ENCODE results near the gene UQCR10. TPM values are rescaled to one million over a fixed set of nuclear protein-coding genes. Genes with fewer than 3 reads are reported as not detected.

Gene UQCR10
- total RNA-seq, 1 donor from 2014 or later = 65.5 TPM

DNA sequence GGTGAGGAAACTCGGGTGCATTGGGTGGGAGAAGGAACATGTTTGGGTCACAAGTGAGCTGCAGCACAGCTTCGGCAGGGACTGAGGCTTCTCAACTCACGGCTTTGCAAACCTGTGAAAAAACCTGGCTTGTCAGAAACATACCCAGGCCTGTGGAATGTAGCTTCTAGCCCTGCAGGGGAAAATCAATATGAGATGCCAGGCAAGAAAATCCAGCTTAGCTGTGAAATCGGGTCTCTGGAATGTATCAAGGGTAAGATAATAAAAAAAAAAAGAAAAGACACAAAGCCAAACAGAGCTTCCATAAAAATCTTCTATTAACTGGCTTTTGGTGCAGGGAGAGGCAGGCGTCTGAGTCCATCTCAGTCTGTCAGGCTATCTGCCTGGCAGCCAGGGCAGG, 28.5 kb downstream of the UQCR10 start:
- ATAC-seq (no peak), DNase-seq (ENCODE audit: low spot score) (no peak)

DNA sequence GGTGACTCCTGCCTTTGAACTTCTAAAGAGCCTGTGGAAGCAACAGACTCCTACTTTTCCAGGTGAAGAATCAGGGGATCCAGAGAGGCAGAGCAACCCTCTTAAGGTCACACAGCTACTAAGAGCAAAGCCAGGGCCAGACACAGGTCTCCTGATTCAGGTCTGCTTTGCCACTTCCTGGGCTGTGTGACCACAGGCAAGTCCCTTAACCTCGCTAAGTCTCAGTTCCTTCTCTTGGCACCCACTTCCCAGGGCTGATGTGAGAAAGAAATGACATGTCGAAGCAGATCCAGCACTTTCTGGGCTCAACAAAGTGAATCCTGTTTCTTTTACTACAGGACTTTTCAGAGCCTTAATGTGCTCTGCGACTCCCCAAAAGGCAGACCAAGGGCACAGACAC, 30.2 kb downstream of the UQCR10 start:
- DNase-seq (ENCODE audit: low spot score) = no peak
- no peak for ATAC-seq

DNA sequence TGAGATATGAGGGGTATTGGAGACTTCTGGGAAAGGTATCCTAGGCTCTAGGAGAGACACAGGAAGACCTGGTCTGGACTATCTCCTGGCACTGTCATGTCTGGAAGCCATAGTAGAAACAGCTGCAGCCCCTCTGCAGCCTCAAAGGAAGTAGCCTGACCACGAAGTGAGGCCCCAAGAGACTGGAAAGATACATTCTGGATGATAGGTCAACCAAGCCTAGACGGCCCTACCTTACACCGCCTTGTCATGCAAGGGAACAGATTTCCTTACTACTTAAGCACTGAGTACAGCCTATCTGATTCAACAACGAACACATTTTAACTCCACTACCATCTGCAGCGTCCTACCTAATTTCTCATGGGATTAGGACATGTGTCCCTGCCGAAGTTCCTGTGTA, 31.1 kb downstream of the UQCR10 start:
- ATAC-seq (peak; percentile 1), DNase-seq (ENCODE audit: low spot score) (no peak)

DNA sequence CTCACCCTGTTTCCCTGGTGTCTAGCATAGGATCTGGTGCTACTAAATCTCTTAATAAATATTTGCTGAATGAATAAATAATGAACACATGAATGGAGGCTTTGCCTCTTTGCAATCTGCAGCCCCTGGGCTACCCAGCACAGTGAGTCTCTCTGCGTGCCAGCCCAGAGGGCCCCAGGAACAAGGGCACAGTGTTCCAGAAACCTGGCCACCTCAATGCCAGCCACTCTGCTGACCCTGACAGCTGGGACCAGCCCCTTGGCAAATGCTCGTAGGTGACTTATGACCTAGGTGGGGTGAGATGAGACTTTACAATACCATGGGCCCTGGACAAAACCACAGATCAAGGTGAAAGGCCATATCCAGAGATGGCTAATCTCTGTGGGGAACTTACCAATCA, 31.6 kb downstream of the UQCR10 start:
- peak; percentile 83 for ATAC-seq
- peak; percentile 91 for DNase-seq (ENCODE audit: low spot score)

DNA sequence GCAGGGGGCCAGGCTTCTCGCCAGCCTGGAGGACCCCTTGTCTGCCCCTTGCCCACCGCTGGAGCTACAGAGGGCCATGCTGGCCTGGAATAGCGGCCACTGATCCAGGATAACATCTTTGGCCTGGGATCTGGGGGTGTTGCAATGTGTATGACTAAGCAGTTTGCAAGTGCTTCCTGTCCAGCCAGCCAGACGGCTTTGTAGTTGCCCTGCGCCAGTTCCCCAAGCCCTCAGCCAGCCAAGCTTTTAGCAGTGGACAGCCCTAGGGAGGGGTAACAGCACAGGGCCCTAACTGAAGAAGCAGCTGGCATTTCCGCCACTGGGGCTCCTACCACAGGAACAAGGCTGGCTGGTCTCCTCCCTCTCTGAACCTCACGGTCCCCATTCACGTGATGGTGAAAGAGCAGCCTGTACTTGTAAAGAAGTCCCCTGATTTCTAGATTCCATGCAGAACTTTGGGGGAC, 32.1 kb downstream of the UQCR10 start:
- ATAC-seq (peak; percentile 85), DNase-seq (ENCODE audit: low spot score) (peak; percentile 95)

DNA sequence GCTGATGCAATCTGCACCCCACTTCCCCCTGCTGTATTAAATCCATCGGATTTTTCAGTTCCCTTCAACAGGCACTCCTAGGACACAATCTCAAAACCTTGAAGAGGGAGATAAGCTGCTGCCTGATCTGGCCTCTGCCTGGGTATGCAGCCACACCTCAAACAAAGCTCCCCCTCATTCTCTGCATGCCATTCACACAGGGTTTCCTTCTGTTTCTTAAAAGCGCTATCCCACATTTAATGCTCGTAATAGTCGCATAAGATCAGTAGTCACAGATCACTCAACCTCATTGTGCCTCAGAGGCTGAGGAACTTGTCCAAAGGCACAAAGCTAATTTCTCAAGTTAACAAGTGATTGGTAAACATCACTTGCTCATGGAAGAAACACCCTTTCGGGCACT, 34.0 kb downstream of the UQCR10 start:
- ATAC-seq = no peak
- DNase-seq (ENCODE audit: low spot score) = no peak

DNA sequence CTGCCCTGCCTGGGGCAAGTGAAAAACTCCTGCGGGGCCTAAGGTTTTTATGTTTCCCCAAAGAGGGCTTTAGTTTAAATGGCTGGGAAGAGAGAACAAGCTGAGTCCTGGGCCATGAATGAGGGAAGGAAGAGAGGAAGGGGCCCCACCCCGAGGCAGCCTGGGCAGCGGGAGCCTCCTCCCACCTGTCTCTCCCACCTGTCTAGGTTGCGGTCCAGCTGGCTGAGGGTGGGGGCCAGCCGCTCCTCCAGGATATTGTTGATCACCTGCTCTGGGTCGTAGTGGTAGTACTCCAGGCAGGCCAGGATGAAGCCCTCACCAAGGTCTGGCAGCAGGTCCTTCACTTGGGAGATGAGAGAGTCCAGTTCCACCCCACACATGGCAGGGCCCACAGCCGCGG, 34.6 kb downstream of the UQCR10 start:
- DNase-seq (ENCODE audit: low spot score) = no peak

DNA sequence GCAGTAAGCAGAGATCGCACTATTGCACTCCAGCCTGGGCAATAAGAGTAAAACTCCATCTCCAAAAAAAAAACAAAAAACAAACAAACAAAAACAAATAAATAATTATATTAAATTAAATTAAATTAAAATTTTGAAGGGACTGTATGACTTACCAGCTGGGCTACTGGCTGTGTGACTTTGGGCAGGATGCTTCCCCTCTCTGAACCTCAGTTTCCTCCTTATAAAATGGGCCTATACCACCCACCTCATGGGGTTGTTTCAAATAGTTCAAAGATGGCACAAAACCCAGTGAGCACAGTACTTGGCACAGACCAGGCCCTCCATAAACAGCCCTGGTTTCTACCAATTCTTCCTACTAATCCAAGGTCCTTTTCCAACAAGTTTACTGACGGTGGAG, 36.0 kb downstream of the UQCR10 start:
- no peak for DNase-seq (ENCODE audit: low spot score)
- ATAC-seq = no peak

More for the DNA sequence above, 34.6 kb downstream of the UQCR10 start:
- no peak for ATAC-seq

DNA sequence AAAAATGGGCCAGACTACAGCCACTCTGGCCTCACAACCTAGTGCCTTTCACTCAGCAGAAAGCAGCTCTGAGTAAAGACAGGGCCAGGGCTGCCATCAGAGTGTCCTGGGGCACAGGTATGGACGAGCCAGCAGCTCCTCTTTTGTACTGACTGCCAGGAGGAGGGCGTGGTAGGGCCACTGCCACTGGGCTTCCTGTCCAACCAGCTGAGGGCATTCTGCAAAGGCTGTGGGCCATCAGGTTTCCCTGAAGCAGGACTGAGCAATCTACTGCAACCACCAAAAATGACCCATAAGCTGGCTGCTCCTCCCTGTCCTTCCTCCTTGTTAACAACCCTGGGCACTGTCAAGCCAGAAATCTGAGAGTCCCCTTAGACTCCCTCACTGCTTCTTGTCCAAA, 37.8 kb downstream of the UQCR10 start:
- no peak for DNase-seq (ENCODE audit: low spot score)
- no peak for ATAC-seq

DNA sequence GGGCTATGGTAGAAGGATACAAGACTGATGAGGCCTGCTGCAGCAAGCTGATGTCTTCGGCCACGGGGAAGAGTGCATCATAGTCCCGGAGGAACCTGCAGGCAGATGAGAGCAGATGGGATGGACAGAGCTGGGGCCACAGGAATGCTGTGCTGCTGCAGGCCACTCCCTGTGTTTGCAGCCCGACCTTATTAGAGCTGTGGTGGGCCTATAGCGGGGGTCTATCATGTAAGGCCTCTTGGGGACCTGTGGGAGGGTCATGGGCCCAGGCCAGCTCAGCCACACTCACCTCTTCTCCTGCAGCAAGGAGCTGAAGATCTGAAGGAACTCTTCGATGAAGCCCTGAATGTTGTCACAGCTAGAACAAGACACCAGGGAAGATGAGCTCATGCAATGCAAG, 39.0 kb downstream of the UQCR10 start:
- DNase-seq (ENCODE audit: low spot score) (no peak), ATAC-seq (no peak)

- ATAC-seq (peak; percentile 22), DNase-seq (ENCODE audit: low spot score) (no peak)
These were observed 43.0 kb downstream of the UQCR10 start for GRCh38 chr22:29810216-29810615.

GRCh38 chr22:29811377-29811776, 44.2 kb downstream of the UQCR10 start:
- DNase-seq (ENCODE audit: low spot score) (peak; percentile 88), ATAC-seq (peak; percentile 67)

GRCh38 chr22:29813126-29813525, 46.0 kb downstream of the UQCR10 start:
- DNase-seq (ENCODE audit: low spot score) (peak; percentile 82), ATAC-seq (peak; percentile 66)

DNA sequence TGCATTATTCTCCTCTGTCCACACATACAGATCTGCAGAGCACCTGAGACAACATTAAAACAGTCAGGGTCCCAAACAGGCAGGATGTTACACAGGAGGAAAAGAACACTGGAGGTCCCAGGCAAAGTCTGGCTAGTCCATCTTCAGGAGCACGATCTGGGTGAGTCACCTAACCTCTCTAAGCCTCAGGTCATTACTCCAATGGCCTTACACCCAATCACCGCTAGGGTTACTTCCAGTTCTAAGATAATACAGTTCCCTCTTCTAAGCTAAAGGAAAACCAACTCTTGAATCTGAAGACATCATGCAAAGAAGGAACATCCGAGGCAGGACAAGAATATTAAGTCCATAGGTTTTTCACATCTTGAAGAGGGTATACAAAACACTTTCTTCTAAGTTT, 46.4 kb downstream of the UQCR10 start:
- ATAC-seq = peak; percentile 1

DNA sequence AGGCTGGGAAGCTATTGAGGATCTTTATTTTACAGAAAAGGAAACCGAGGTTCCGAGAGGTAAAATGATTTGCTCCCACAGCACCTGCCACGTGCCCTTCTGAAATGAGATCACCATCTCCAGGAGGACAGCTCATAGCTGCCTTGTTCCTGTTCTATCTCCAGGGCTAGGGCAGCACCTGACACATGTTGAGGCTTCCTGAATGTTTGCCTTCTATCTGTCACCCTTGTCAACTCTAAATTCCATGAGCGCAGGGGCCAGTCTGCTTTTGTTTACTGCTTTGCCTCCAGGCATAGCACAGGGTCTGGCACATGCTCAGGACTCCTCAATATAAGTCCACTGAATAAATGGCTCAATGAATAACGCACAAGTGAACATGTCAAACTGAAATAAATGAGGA, 46.8 kb downstream of the UQCR10 start:
- peak; percentile 9 for ATAC-seq

More for the DNA sequence above, 46.4 kb downstream of the UQCR10 start:
- DNase-seq (ENCODE audit: low spot score) = no peak

DNA sequence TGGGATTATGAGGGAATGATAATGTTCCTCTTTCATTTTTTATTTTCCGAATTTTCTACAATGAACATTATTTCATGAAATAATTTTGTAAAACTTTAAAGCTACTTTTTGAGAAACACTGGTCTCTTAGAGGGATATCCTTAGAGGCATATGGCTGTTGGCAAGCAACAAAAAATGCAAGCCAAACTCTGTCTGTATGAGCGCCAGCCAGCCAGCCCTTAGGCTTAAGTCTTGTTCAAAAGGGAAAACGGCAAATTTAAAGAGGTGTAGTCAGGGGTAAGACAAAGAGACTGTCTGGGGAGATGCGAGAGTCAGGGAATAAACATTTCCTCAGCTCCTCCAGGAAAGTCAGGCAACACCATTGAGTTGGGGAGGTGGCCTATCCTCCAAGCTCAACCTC, 48.4 kb downstream of the UQCR10 start:
- ATAC-seq = peak; percentile 1

More for the DNA sequence above, 46.8 kb downstream of the UQCR10 start:
- no peak for DNase-seq (ENCODE audit: low spot score)

GRCh38 chr22:29816128-29816527, 49.0 kb downstream of the UQCR10 start:
- peak; percentile 74 for ATAC-seq
- peak; percentile 94 for DNase-seq (ENCODE audit: low spot score)

More for the DNA sequence above, 48.4 kb downstream of the UQCR10 start:
- no peak for DNase-seq (ENCODE audit: low spot score)

GRCh38 chr22:29816539-29816938, 49.4 kb downstream of the UQCR10 start:
- DNase-seq (ENCODE audit: low spot score) = no peak
- no peak for ATAC-seq

DNA sequence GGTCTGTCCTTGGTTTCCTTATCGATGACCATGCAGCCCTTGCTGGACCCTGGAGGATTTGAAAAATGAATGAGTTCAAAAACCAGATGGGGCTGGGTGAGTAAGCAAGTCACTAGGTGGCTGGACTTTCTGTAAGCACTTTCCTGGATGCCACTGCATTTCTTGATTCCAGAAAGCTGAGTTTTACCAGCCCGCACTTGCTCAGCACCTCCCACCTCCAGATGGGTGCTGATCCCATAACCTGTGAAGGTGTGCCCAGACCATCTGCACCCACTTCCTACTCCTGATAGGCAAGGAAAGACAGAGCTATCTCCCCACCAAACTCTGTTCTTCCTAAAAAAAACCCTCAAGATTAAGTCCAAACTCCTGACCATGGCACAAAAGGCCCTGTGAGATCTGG, 49.8 kb downstream of the UQCR10 start:
- ATAC-seq = no peak
- no peak for DNase-seq (ENCODE audit: low spot score)

GRCh38 chr22:29817724-29818123, 50.6 kb downstream of the UQCR10 start:
- peak; percentile 59 for DNase-seq (ENCODE audit: low spot score)

DNA sequence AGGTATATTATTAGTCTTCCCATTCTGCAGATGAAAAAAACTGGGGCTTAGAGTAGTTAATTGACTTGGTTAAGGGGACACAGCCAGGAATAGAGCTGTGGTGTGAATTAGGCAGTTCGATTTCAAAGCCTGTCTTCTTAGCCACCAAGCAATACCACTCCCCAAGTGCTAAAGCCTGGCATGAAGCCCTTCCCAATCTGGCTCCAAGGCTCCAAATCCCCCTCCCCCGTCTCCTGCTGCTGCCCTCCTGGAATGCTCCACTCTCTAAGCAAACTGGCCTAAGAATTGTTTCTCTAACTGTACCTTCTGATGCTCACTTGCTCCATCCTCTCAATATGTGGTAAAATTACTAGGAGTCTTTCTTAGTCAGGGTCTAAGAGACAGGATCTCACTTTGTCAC, 52.3 kb downstream of the UQCR10 start:
- no peak for DNase-seq (ENCODE audit: low spot score)
- no peak for ATAC-seq

More at GRCh38 chr22:29817724-29818123, 50.6 kb downstream of the UQCR10 start:
- peak; percentile 38 for ATAC-seq
